Osteoblast (primary cell): Measurements from ENCODE around the gene TRAFD1. TPM values are rescaled to one million over a fixed set of nuclear protein-coding genes. Genes with fewer than 3 reads are reported as not detected.

ENCODE experiments used
- DNase-seq: peaks from one replicate; pipeline ENCODE4 v3.0.0; 2011; ENCODE audit warnings: low spot score, mixed read lengths; ENCODE audit not compliant: insufficient read length; ENCODE audit errors: missing footprints
- H2AFZ ChIP-seq: 2 replicates; pipeline ENCODE4 v1.6.0; 2011; ENCODE audit warnings: mild to moderate bottlenecking, low read length
- H3K27ac ChIP-seq: 2 replicates; pipeline ENCODE4 v1.5.1; 2011; ENCODE audit warnings: mild to moderate bottlenecking, low read depth, low read length, moderate library complexity
- H3K27me3 ChIP-seq: 2 replicates; pipeline ENCODE4 v1.6.0; 2012; ENCODE audit warnings: mild to moderate bottlenecking, control low read depth, inconsistent platforms, low read length, moderate library complexity; ENCODE audit not compliant: insufficient read depth
- H3K36me3 ChIP-seq: 2 replicates; pipeline ENCODE4 v1.5.1; 2011; ENCODE audit warnings: mild to moderate bottlenecking, low read length, control low read depth, moderate library complexity; ENCODE audit not compliant: insufficient read depth
- H3K4me1 ChIP-seq: 2 replicates; pipeline ENCODE4 v1.5.1; 2011; ENCODE audit warnings: mild to moderate bottlenecking, low read length, control low read depth, moderate library complexity; ENCODE audit not compliant: insufficient read depth
- H3K4me2 ChIP-seq: 2 replicates; pipeline ENCODE4 v1.6.0; 2011; ENCODE audit warnings: mild to moderate bottlenecking, low read length; ENCODE audit not compliant: insufficient read depth
- H3K4me3 ChIP-seq: fragments of 200-600 bp; sonication (generic); 3 replicates; pipeline ENCODE4 v1.5.1; 2012; ENCODE audit warnings: mild to moderate bottlenecking, low read length, inconsistent platforms; ENCODE audit not compliant: insufficient read depth
- H3K79me2 ChIP-seq: 2 replicates; pipeline ENCODE4 v1.6.0; 2012; ENCODE audit warnings: mild to moderate bottlenecking, low read length, control low read depth, inconsistent platforms; ENCODE audit not compliant: insufficient read depth
- H3K9me3 ChIP-seq: 2 replicates; pipeline ENCODE4 v1.5.1; 2011; ENCODE audit warnings: low read depth, low read length, control low read depth
- H4K20me1 ChIP-seq: 2 replicates; pipeline ENCODE4 v1.6.0; 2012; ENCODE audit warnings: mild to moderate bottlenecking, low read length, control low read depth; ENCODE audit not compliant: insufficient read depth
- CTCF ChIP-seq: IDR thresholded peaks from 2 replicates; pipeline ENCODE4 v1.5.1; 2011; ENCODE audit warnings: mild to moderate bottlenecking, low read depth, low read length, moderate library complexity; ENCODE audit errors: extremely low read depth
- total RNA-seq: library from RNA; depleted of rRNA; stranded (reverse); fragments of >200 nt; gene quantifications from 2 replicates; pipeline ENCODE4 v1.2.3, GENCODE V29; 2012

Gene TRAFD1
- total RNA-seq, 1 donor, result 40.5 TPM

GRCh38 chr12:112190231-112191025 is 65.1 kb downstream of the TRAFD1 start:
- no peak overlapping the region for H3K4me2 ChIP-seq
- H3K36me3 ChIP-seq, result peaks cover 44% of the 10 kb centered on the region

GRCh38 chr12:112191201-112191600 is 65.8 kb downstream of the TRAFD1 start:
- no peaks in the 10 kb centered on the region for H3K9me3 ChIP-seq
- H3K4me3 ChIP-seq, result no peak overlapping the region
- no peak overlapping the region for H3K27ac ChIP-seq
- no peaks in the 10 kb centered on the region for H3K79me2 ChIP-seq
- H2AFZ ChIP-seq, result no peak overlapping the region
- H3K4me2 ChIP-seq, result no peak overlapping the region
- TF ChIP-seq CTCF, result no peak
- H4K20me1 ChIP-seq, result no peaks in the 10 kb centered on the region
- H3K27me3 ChIP-seq, result no peaks in the 10 kb centered on the region
- peaks cover 45% of the 10 kb centered on the region for H3K36me3 ChIP-seq
- no peak for DNase-seq
- H3K4me1 ChIP-seq, result no peaks in the 10 kb centered on the region

More at GRCh38 chr12:112190231-112191025, 65.1 kb downstream of the TRAFD1 start:
- Histone ChIP-seq H3K27ac (no peak overlapping the region), H3K79me2 (no peaks in the 10 kb centered on the region), H4K20me1 (no peaks in the 10 kb centered on the region), H3K4me3 (no peak overlapping the region), H2AFZ (no peak overlapping the region), H3K4me1 (no peaks in the 10 kb centered on the region), H3K9me3 (no peaks in the 10 kb centered on the region), H3K27me3 (no peaks in the 10 kb centered on the region)
- DNase-seq, result no peak
- no peak for TF ChIP-seq CTCF

- Histone ChIP-seq H4K20me1 (no peaks in the 10 kb centered on the region), H2AFZ (no peak overlapping the region), H3K9me3 (no peaks in the 10 kb centered on the region), H3K4me2 (no peak overlapping the region), H3K27me3 (no peaks in the 10 kb centered on the region), H3K36me3 (peaks cover 48% of the 10 kb centered on the region), H3K27ac (no peak overlapping the region), H3K4me3 (no peak overlapping the region), H3K4me1 (no peaks in the 10 kb centered on the region), H3K79me2 (no peaks in the 10 kb centered on the region)
- no peak for DNase-seq
- TF ChIP-seq CTCF, result no peak
These were observed 66.5 kb downstream of the TRAFD1 start for GRCh38 chr12:112191840-112192321.

- Histone ChIP-seq H3K4me2 (no peak overlapping the region), H3K36me3 (peaks cover 48% of the 10 kb centered on the region), H3K9me3 (no peaks in the 10 kb centered on the region), H3K27ac (no peak overlapping the region), H3K27me3 (no peaks in the 10 kb centered on the region), H3K4me3 (no peak overlapping the region), H3K79me2 (no peaks in the 10 kb centered on the region), H2AFZ (no peak overlapping the region), H3K4me1 (no peaks in the 10 kb centered on the region), H4K20me1 (no peaks in the 10 kb centered on the region)
- DNase-seq, result no peak
- TF ChIP-seq CTCF, result no peak
These were observed 67.1 kb downstream of the TRAFD1 start for GRCh38 chr12:112192475-112192874.
